GM06990 (cell line): ENCODE results near the gene ROBO1.

Experiments
- DNase-seq: peaks from one replicate; pipeline ENCODE4 v3.0.0-alpha.2; 2011; ENCODE audit not compliant: insufficient read length; ENCODE audit errors: extremely low read depth
- H3K27me3 ChIP-seq: replicated peaks from 2 replicates; pipeline ENCODE4 v1.6.0; 2011; ENCODE audit warnings: low read length; ENCODE audit not compliant: control insufficient read depth, insufficient read depth
- H3K36me3 ChIP-seq: 2 replicates; pipeline ENCODE4 v1.5.1; 2011; ENCODE audit warnings: low read length; ENCODE audit not compliant: control insufficient read depth, insufficient read depth
- H3K4me3 ChIP-seq: replicated peaks from 2 replicates; pipeline ENCODE4 v1.5.1; 2011; ENCODE audit warnings: low read depth, mild to moderate bottlenecking, control low read depth, low read length
- CTCF ChIP-seq: IDR thresholded peaks from 2 replicates; pipeline ENCODE4 v1.5.1; 2011; ENCODE audit warnings: low read length, control low read depth, mild to moderate bottlenecking, inconsistent platforms; ENCODE audit not compliant: insufficient read depth, poor library complexity, severe bottlenecking

ROBO1 gene

GRCh38 chr3:78792212-78792611 is 975.6 kb downstream of the ROBO1 start:
- no peak overlapping the region for H3K4me3 ChIP-seq
- no peaks in the 10 kb centered on the region for H3K27me3 ChIP-seq
- DNase-seq, result no peak
- no peak for TF ChIP-seq CTCF
- H3K36me3 ChIP-seq, result no peaks in the 10 kb centered on the region

GRCh38 chr3:78791753-78792152 is 976.0 kb downstream of the ROBO1 start:
- H3K27me3 ChIP-seq, result no peaks in the 10 kb centered on the region
- H3K4me3 ChIP-seq, result no peak overlapping the region
- DNase-seq, result no peak
- TF ChIP-seq CTCF, result no peak
- H3K36me3 ChIP-seq, result no peaks in the 10 kb centered on the region

GRCh38 chr3:78788839-78789238 is 979.0 kb downstream of the ROBO1 start:
- Histone ChIP-seq H3K27me3 (no peaks in the 10 kb centered on the region), H3K36me3 (no peaks in the 10 kb centered on the region), H3K4me3 (no peak overlapping the region)
- TF ChIP-seq CTCF, result no peak
- DNase-seq, result no peak

GRCh38 chr3:78785004-78785403 is 982.8 kb downstream of the ROBO1 start:
- H3K36me3 ChIP-seq, result no peaks in the 10 kb centered on the region
- H3K4me3 ChIP-seq, result no peak overlapping the region
- no peaks in the 10 kb centered on the region for H3K27me3 ChIP-seq
- no peak for DNase-seq
- no peak for TF ChIP-seq CTCF

GRCh38 chr3:78781351-78781750 is 986.4 kb downstream of the ROBO1 start:
- TF ChIP-seq CTCF, result no peak
- Histone ChIP-seq H3K36me3 (no peaks in the 10 kb centered on the region), H3K4me3 (no peak overlapping the region), H3K27me3 (no peaks in the 10 kb centered on the region)
- DNase-seq, result no peak
